ENCODE data around the gene CHST8.

DNA sequence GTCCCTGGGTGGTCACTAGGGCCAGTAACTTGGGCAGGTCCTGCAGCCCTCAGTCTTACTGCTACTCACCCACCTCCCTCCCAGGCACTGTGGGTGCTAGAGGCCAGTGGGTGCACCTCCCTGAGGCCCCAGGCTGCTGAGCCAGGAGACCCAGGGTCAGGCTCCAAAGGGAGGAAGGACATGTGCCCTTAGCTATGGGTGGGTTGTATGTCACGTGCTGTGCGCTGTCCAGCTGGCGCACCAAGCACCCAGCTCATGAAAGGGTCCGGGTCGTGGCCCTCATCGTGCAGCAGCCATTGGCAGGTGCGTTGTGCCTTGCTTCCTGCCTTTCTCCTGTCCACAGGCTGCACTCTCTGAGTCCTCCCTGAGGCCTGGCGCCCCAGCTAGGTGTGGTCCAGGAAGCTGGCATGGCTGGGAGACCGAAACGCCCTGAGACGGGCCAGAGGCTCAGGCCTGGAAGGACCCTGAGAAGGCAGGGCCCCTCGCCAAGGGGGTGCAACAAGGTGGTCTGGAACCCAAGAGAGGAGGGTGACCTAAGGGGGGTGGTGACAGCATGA is 127.9 kb downstream of the CHST8 start:
- TF ChIP-seq, protein P1, sequence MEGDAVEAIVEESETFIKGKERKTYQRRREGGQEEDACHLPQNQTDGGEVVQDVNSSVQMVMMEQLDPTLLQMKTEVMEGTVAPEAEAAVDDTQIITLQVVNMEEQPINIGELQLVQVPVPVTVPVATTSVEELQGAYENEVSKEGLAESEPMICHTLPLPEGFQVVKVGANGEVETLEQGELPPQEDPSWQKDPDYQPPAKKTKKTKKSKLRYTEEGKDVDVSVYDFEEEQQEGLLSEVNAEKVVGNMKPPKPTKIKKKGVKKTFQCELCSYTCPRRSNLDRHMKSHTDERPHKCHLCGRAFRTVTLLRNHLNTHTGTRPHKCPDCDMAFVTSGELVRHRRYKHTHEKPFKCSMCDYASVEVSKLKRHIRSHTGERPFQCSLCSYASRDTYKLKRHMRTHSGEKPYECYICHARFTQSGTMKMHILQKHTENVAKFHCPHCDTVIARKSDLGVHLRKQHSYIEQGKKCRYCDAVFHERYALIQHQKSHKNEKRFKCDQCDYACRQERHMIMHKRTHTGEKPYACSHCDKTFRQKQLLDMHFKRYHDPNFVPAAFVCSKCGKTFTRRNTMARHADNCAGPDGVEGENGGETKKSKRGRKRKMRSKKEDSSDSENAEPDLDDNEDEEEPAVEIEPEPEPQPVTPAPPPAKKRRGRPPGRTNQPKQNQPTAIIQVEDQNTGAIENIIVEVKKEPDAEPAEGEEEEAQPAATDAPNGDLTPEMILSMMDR (IDR thresholded peaks at IDR 0.05; ENCODE audit: insufficient read depth, low read depth, low read length) = no peak
- no peak for TF ChIP-seq EZH2 (IDR thresholded peaks at IDR 0.05; ENCODE audit: insufficient read depth, low read length)
